Hepatocyte (in vitro differentiated cells): ENCODE data around the gene PLVAP. TPM values are rescaled to one million over a fixed set of nuclear protein-coding genes. Genes with fewer than 3 reads are reported as not detected.

Experiments
- DNase-seq: peaks from one replicate; pipeline ENCODE4 v3.0.0-alpha.2; 2016; ENCODE audit warnings: low spot score
- H2AFZ ChIP-seq: fragments of 200-600 bp; sonication (generic); 2 replicates; pipeline ENCODE4 v1.6.0; 2016; ENCODE audit warnings: antibody characterized with exemption, mild to moderate bottlenecking
- H3K27ac ChIP-seq: fragments of 200-600 bp; sonication (generic); 2 replicates; pipeline ENCODE4 v1.5.1; 2016; ENCODE audit warnings: mild to moderate bottlenecking
- H3K27me3 ChIP-seq: fragments of 200-600 bp; sonication (generic); 2 replicates; pipeline ENCODE4 v1.6.1; 2016
- H3K36me3 ChIP-seq: fragments of 200-600 bp; sonication (generic); replicated peaks from 2 replicates; pipeline ENCODE4 v1.5.1; 2016; ENCODE audit warnings: low read depth; ENCODE audit not compliant: insufficient read depth
- H3K4me1 ChIP-seq: fragments of 200-600 bp; sonication (generic); 2 replicates; pipeline ENCODE4 v1.5.1; 2016; ENCODE audit warnings: mild to moderate bottlenecking, moderate library complexity; ENCODE audit not compliant: insufficient read depth
- H3K4me2 ChIP-seq: fragments of 200-600 bp; sonication (generic); 2 replicates; pipeline ENCODE4 v1.6.0; 2016
- H3K4me3 ChIP-seq: fragments of 200-600 bp; sonication (generic); 2 replicates; pipeline ENCODE4 v1.5.1; 2016; ENCODE audit warnings: mild to moderate bottlenecking
- H3K79me2 ChIP-seq: fragments of 200-600 bp; sonication (generic); 2 replicates; pipeline ENCODE4 v1.6.0; 2017; ENCODE audit warnings: mild to moderate bottlenecking
- H3K9me2 ChIP-seq: fragments of 200-600 bp; sonication (generic); replicated peaks from 2 replicates; pipeline ENCODE4 v1.6.0; 2017; ENCODE audit warnings: mild to moderate bottlenecking; ENCODE audit not compliant: insufficient read depth
- H3K9me3 ChIP-seq: fragments of 200-600 bp; sonication (generic); 2 replicates; pipeline ENCODE4 v1.5.1; 2016; ENCODE audit warnings: low read depth, mild to moderate bottlenecking
- H4K20me1 ChIP-seq: fragments of 200-600 bp; sonication (generic); 2 replicates; pipeline ENCODE4 v1.6.0; 2016; ENCODE audit warnings: mild to moderate bottlenecking; ENCODE audit not compliant: insufficient read depth, poor library complexity, severe bottlenecking
- EZH2 ChIP-seq: fragments of 200-600 bp; sonication (generic); IDR thresholded peaks from 2 replicates; pipeline ENCODE4 v1.6.1; 2016; ENCODE audit warnings: antibody characterized with exemption, mild to moderate bottlenecking, borderline replicate concordance
- EZH2phosphoT487 ChIP-seq: fragments of 200-600 bp; sonication (generic); IDR thresholded peaks from one replicate; pipeline ENCODE4 v1.6.1; 2018; ENCODE audit warnings: antibody characterized with exemption, mild to moderate bottlenecking, low read depth, moderate library complexity; ENCODE audit not compliant: unreplicated experiment, severe bottlenecking
- WGBS: methylation state at CpG from one replicate; pipeline ENCODE4 v1.1.6; 2016; ENCODE audit warnings: low lambda C conversion rate; ENCODE audit errors: missing lambda C conversion rate; 5-methylcytosine and 5-hydroxymethylcytosine counted together
- polyA plus RNA-seq: library from polyadenylated mRNA; unstranded; fragments of >200 nt; fragmentation: Nextera tagmentation; extraction: Ambion mirVana; gene quantifications from 2 replicates; pipeline ENCODE4 v1.2.1, GENCODE V29; 2016
- total RNA-seq: library from RNA; depleted of rRNA; stranded (reverse); fragments of >200 nt; gene quantifications from 2 replicates; pipeline ENCODE4 v1.2.3, GENCODE V29; 2014
- TF ChIP-seq, protein P1 (sequence below): fragments of 200-600 bp; sonication (generic); IDR thresholded peaks from 2 replicates; pipeline ENCODE4 v1.5.1; 2016; ENCODE audit warnings: antibody characterized with exemption, mild to moderate bottlenecking; ENCODE audit not compliant: poor library complexity

Gene PLVAP
- total and polyA plus RNA-seq, 2 experiments from 2014 or later: 1.4 to 5.3 TPM

DNA sequence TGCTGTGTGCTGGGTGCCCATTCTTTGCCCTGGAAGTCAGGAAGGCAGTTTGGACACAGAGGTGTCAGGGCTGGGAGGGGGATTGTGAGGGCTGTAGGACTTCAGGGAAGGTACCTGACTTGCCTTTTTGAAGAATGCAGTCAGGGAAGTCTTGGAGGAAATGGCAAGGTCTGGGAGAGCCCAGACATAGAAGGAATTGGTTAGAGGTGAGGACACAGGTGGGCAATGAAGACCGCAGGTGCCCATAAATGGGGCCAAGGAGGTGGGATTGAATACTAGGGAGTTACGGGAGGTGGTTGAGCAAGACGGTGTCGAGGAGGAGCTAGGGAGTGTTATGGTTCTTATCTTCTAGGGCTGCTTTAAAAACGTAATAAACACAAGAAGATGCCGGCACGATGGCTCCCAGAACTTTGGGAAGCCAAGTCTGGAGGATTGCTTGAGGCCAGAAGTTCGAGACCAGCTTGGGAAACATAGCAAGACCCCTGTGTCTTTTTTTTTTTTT is 69.2 kb downstream of the PLVAP start:
- H2AFZ ChIP-seq: no peak overlapping the region
- H3K79me2 ChIP-seq: peaks cover 48% of the 10 kb centered on the region
- peak; percentile 3 for DNase-seq
- 77% methylated on average over 8 of the region's 8 CpGs for WGBS
- no peaks in the 10 kb centered on the region for H3K36me3 ChIP-seq
- no peak overlapping the region for H3K4me2 ChIP-seq
- peaks cover 27% of the 10 kb centered on the region for H3K4me1 ChIP-seq
- TF ChIP-seq EZH2 (no peak), EZH2phosphoT487 (no peak)
- TF ChIP-seq, protein P1, sequence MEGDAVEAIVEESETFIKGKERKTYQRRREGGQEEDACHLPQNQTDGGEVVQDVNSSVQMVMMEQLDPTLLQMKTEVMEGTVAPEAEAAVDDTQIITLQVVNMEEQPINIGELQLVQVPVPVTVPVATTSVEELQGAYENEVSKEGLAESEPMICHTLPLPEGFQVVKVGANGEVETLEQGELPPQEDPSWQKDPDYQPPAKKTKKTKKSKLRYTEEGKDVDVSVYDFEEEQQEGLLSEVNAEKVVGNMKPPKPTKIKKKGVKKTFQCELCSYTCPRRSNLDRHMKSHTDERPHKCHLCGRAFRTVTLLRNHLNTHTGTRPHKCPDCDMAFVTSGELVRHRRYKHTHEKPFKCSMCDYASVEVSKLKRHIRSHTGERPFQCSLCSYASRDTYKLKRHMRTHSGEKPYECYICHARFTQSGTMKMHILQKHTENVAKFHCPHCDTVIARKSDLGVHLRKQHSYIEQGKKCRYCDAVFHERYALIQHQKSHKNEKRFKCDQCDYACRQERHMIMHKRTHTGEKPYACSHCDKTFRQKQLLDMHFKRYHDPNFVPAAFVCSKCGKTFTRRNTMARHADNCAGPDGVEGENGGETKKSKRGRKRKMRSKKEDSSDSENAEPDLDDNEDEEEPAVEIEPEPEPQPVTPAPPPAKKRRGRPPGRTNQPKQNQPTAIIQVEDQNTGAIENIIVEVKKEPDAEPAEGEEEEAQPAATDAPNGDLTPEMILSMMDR: no peak
- H3K27me3 ChIP-seq: no peaks in the 10 kb centered on the region
- no peak overlapping the region for H3K27ac ChIP-seq
- no peaks in the 10 kb centered on the region for H3K9me2 ChIP-seq
- no peaks in the 10 kb centered on the region for H3K9me3 ChIP-seq
- H3K4me3 ChIP-seq: no peak overlapping the region
- H4K20me1 ChIP-seq: peaks cover 7% of the 10 kb centered on the region

- H3K27me3 ChIP-seq: no peaks in the 10 kb centered on the region
- TF ChIP-seq EZH2 (no peak), EZH2phosphoT487 (no peak)
- TF ChIP-seq, protein P1: no peak
- H3K27ac ChIP-seq: peak overlapping the region; percentile 84
- H4K20me1 ChIP-seq: no peaks in the 10 kb centered on the region
- H3K9me2 ChIP-seq: no peaks in the 10 kb centered on the region
- H3K4me3 ChIP-seq: peak overlapping the region; percentile 46
- H3K79me2 ChIP-seq: peaks cover 44% of the 10 kb centered on the region
- H3K4me2 ChIP-seq: peak overlapping the region; percentile 94
- 7% methylated on average over 28 of the region's 28 CpGs for WGBS
- H2AFZ ChIP-seq: peak overlapping the region; percentile 40
- no peaks in the 10 kb centered on the region for H3K36me3 ChIP-seq
- no peaks in the 10 kb centered on the region for H3K9me3 ChIP-seq
- DNase-seq: no peak
- H3K4me1 ChIP-seq: peaks cover 25% of the 10 kb centered on the region
Observed at GRCh38 chr19:17306285-17306714, 70.8 kb downstream of the PLVAP start.

DNA sequence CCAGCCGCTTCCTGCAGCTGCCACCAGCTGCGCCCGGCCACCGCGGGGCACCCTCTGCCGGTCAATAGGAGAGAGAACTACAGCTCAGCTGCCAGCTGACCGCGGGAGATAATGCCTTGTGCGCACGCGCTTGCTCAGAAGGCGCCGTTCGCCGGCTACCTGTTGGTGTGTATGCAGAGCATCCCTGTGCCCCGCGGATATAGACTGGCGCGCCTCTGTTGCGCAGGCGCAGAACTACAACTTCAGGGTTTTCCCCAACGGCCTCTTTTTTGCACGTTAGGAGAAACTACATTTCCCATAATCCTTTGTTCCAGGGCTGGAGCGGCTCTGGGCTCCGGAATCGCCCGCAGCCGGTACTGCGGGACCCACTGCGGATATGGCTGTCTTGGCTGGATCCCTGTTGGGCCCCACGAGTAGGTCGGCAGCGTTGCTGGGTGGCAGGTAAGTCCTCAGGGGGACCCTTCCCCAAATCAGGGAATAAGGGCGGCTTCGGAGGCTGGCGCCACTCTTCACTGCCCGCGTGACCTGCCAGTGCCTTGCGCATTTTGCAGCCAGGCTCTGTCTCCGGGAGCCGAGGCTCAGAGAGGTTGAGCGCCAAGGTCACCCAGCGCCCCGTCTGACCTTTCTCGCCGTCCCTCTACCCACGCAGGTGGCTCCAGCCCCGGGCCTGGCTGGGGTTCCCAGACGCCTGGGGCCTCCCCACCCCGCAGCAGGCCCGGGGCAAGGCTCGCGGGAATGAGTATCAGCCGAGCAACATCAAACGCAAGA is 71.4 kb downstream of the PLVAP start, which contains the start of gene MRPL34:
MRPL34 (plus strand) TSS at position 356 of the 768 bp plus-strand sequence; CDS start at position 377, 21 bp downstream.
- H3K79me2 ChIP-seq: peaks cover 38% of the 10 kb centered on the region
- H3K9me2 ChIP-seq: no peaks in the 10 kb centered on the region
- H3K4me3 ChIP-seq: peak within 1 kb of the TSS; percentile 46
- no peaks in the 10 kb centered on the region for H3K9me3 ChIP-seq
- DNase-seq: peak; percentile 99
- under 1% methylated on average over 55 of the region's 55 CpGs for WGBS
- peak within 1 kb of the TSS; percentile 84 for H3K27ac ChIP-seq
- H3K4me2 ChIP-seq: peak within 1 kb of the TSS; percentile 94
- peak within 1 kb of the TSS; percentile 40 for H2AFZ ChIP-seq
- no peaks in the 10 kb centered on the region for H3K36me3 ChIP-seq
- no peaks in the 10 kb centered on the region for H4K20me1 ChIP-seq
- no peak for TF ChIP-seq EZH2
- TF ChIP-seq, protein P1: peak; percentile 92
- no peak for TF ChIP-seq EZH2phosphoT487
- H3K27me3 ChIP-seq: no peaks in the 10 kb centered on the region
- H3K4me1 ChIP-seq: peaks cover 23% of the 10 kb centered on the region
